ENCODE data around the gene AFTPH. TPM values are rescaled to one million over a fixed set of nuclear protein-coding genes. Genes with fewer than 3 reads are reported as not detected.

The AFTPH gene
- total RNA-seq, 1 donor from 2014 or later = 32.2 TPM

DNA sequence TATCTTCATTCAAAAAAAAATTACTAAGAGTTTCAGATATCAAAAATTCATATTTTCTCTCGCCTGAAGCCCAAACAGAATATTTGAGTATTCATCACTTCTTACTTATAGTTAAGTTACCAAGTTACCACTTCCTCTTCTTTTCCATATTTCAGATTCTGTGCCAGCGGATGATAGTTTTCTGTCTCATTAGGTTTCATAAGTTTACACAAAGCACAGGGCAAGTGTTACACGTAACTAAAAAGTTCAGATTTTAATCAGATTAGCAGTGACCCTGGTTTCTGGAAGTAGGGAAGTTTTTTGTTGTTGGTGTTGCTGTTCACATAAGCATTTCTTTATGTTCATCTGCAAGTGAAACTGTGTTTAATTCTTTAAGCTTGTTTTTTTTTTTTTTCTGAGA, 10.2 kb downstream of the AFTPH start:
- H3K27me3 Mint-ChIP-seq (ENCODE audit: insufficient read depth, low read depth) = no peaks in the 10 kb centered on the region
- H3K9ac ChIP-seq = no peak overlapping the region
- no peak overlapping the region for H3K27ac Mint-ChIP-seq
- H2AFZ ChIP-seq (replicated peaks) = no peak overlapping the region
- peaks cover 66% of the 10 kb centered on the region for H3K79me2 ChIP-seq (ENCODE audit: low read depth)
- TF ChIP-seq EZH2 (IDR thresholded peaks at IDR 0.05) (no peak), EZH2phosphoT487 (IDR thresholded peaks at IDR 0.05) (no peak)
- TF ChIP-seq, protein P1, sequence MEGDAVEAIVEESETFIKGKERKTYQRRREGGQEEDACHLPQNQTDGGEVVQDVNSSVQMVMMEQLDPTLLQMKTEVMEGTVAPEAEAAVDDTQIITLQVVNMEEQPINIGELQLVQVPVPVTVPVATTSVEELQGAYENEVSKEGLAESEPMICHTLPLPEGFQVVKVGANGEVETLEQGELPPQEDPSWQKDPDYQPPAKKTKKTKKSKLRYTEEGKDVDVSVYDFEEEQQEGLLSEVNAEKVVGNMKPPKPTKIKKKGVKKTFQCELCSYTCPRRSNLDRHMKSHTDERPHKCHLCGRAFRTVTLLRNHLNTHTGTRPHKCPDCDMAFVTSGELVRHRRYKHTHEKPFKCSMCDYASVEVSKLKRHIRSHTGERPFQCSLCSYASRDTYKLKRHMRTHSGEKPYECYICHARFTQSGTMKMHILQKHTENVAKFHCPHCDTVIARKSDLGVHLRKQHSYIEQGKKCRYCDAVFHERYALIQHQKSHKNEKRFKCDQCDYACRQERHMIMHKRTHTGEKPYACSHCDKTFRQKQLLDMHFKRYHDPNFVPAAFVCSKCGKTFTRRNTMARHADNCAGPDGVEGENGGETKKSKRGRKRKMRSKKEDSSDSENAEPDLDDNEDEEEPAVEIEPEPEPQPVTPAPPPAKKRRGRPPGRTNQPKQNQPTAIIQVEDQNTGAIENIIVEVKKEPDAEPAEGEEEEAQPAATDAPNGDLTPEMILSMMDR (IDR thresholded peaks at IDR 0.05) = no peak
- H3K9me3 Mint-ChIP-seq = no peaks in the 10 kb centered on the region
- peaks cover 7% of the 10 kb centered on the region for H3K4me1 Mint-ChIP-seq
- no peak overlapping the region for H3K4me2 ChIP-seq
- no peaks in the 10 kb centered on the region for H3K4me1 ChIP-seq
- H3K27ac ChIP-seq = no peak overlapping the region
- H3K4me3 Mint-ChIP-seq = no peak overlapping the region
- H3K9me3 ChIP-seq (ENCODE audit: low read depth) = no peaks in the 10 kb centered on the region
- H3K4me3 ChIP-seq = no peak overlapping the region
- no peaks in the 10 kb centered on the region for H4K20me1 ChIP-seq (ENCODE audit: low read depth)
- DNase-seq (ENCODE audit: low spot score) = no peak
- H3F3A ChIP-seq (ENCODE audit: low read depth) = peaks cover 5% of the 10 kb centered on the region
- peaks cover 4% of the 10 kb centered on the region for H3K36me3 Mint-ChIP-seq
- H3K36me3 ChIP-seq = no peaks in the 10 kb centered on the region
- no peaks in the 10 kb centered on the region for H3K27me3 ChIP-seq

DNA sequence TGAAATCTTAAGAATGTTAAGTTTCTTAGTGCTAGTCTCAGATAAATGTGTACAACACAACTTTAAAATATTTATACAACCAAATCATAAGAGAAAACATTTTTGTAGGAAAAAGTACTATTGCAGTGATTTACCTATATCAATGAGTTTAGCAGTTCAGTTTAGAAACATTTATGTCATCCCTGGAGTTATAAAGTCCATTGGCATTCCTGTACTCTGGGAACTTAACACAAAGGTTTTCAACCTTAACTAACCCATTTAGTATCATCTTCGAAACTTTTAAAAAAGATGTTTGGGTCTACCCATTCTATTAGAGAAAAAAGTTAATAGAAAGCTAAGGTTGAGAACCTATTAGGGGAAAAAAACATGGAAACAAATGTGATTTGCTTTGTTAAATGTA, 10.9 kb downstream of the AFTPH start:
- peaks cover 4% of the 10 kb centered on the region for H3K36me3 Mint-ChIP-seq
- no peak for TF ChIP-seq EZH2phosphoT487 (IDR thresholded peaks at IDR 0.05)
- no peak for TF ChIP-seq EZH2 (IDR thresholded peaks at IDR 0.05)
- TF ChIP-seq, protein P1 (IDR thresholded peaks at IDR 0.05) = no peak
- Histone ChIP-seq H3K4me1 (no peaks in the 10 kb centered on the region), H3F3A (ENCODE audit: low read depth) (peaks cover 5% of the 10 kb centered on the region), H3K79me2 (ENCODE audit: low read depth) (peaks cover 65% of the 10 kb centered on the region), H4K20me1 (ENCODE audit: low read depth) (no peaks in the 10 kb centered on the region), H3K9ac (no peak overlapping the region), H3K27me3 (no peaks in the 10 kb centered on the region), H2AFZ (replicated peaks) (no peak overlapping the region), H3K4me2 (no peak overlapping the region), H3K36me3 (no peaks in the 10 kb centered on the region), H3K27ac (no peak overlapping the region), H3K9me3 (ENCODE audit: low read depth) (no peaks in the 10 kb centered on the region), H3K4me3 (no peak overlapping the region)
- H3K9me3 Mint-ChIP-seq = no peaks in the 10 kb centered on the region
- H3K27ac Mint-ChIP-seq = no peak overlapping the region
- no peaks in the 10 kb centered on the region for H3K27me3 Mint-ChIP-seq (ENCODE audit: insufficient read depth, low read depth)
- no peak overlapping the region for H3K4me3 Mint-ChIP-seq
- H3K4me1 Mint-ChIP-seq = peaks cover 7% of the 10 kb centered on the region
- no peak for DNase-seq (ENCODE audit: low spot score)

DNA sequence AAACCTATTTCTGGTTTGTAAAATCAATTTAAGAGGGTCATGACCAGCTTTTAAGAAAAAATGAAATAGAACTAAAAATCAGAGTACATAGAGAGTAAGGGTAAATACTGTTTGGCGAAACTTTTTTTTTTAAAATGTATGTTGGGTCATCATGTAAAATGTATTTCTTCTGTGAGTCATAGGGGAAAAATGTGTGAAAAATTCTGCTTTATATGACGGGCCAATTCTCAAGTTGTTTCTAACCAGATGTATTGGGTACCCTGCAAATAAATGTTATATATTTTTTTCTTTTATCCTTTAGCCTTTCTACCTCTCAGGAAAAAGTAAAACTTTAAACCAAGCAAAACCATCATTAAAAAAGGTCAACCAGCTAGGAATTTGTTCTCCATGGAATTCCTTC, 13.9 kb downstream of the AFTPH start:
- DNase-seq (ENCODE audit: low spot score) = no peak

More for the DNA sequence above, 13.9 kb downstream of the AFTPH start:
- H3K27me3 Mint-ChIP-seq (ENCODE audit: insufficient read depth, low read depth) = no peaks in the 10 kb centered on the region
- peaks cover 4% of the 10 kb centered on the region for H3K36me3 Mint-ChIP-seq
- Histone ChIP-seq H3K79me2 (ENCODE audit: low read depth) (peaks cover 64% of the 10 kb centered on the region), H3F3A (ENCODE audit: low read depth) (no peaks in the 10 kb centered on the region), H3K9ac (no peak overlapping the region), H3K4me1 (no peaks in the 10 kb centered on the region), H3K4me3 (no peak overlapping the region), H2AFZ (replicated peaks) (no peak overlapping the region), H3K27me3 (no peaks in the 10 kb centered on the region), H3K9me3 (ENCODE audit: low read depth) (no peaks in the 10 kb centered on the region), H3K27ac (no peak overlapping the region), H3K36me3 (no peaks in the 10 kb centered on the region), H3K4me2 (no peak overlapping the region), H4K20me1 (ENCODE audit: low read depth) (peaks cover 7% of the 10 kb centered on the region)
- H3K9me3 Mint-ChIP-seq = no peaks in the 10 kb centered on the region
- H3K27ac Mint-ChIP-seq = no peak overlapping the region
- TF ChIP-seq EZH2phosphoT487 (IDR thresholded peaks at IDR 0.05) = no peak
- TF ChIP-seq, protein P1 (IDR thresholded peaks at IDR 0.05) = no peak
- no peak for TF ChIP-seq EZH2 (IDR thresholded peaks at IDR 0.05)
- H3K4me1 Mint-ChIP-seq = peaks cover 3% of the 10 kb centered on the region
- no peak overlapping the region for H3K4me3 Mint-ChIP-seq
